ENCODE measurements around the gene APPL2. TPM values are rescaled to one million over a fixed set of nuclear protein-coding genes. Genes with fewer than 3 reads are reported as not detected.

APPL2 gene
- total RNA-seq, 1 experiment from 2014 or later, result 45.8 TPM

- H3K27ac Mint-ChIP-seq (ENCODE audit: unreplicated experiment), result no peak overlapping the region
- peaks cover 46% of the 10 kb centered on the region for H3K36me3 Mint-ChIP-seq (ENCODE audit: insufficient read depth, unreplicated experiment)
- intact Hi-C loops (cut with micrococcal nuclease; ENCODE audit: unreplicated experiment), result no loop called here
- no peaks in the 10 kb centered on the region for H3K9me3 Mint-ChIP-seq (ENCODE audit: low read depth, unreplicated experiment)
- no peak overlapping the region for H3K4me3 Mint-ChIP-seq (ENCODE audit: low read depth, unreplicated experiment)
- no peak for TF ChIP-seq CTCF (IDR thresholded peaks at IDR 0.05; ENCODE audit: unreplicated experiment)
- BruUV-seq (replicated peaks), result no TSS peak
- no peaks in the 10 kb centered on the region for H3K4me1 Mint-ChIP-seq (ENCODE audit: low read depth, unreplicated experiment)
- CTCF ChIA-PET, result interaction anchor here (0.6 to 0.9 kb wide), 2 partner anchors 178 to 1039 kb away, joined by 3 to 4 read pairs; no protein-coding TSS in a partner anchor
- H3K27me3 Mint-ChIP-seq (ENCODE audit: unreplicated experiment), result no peaks in the 10 kb centered on the region
- no peak for DNase-seq
Observed at GRCh38 chr12:105205322-105206048, 30.5 kb downstream of the APPL2 start.

- DNase-seq, result no peak
Observed at GRCh38 chr12:105204916-105205315, 31.1 kb downstream of the APPL2 start.

GRCh38 chr12:105204127-105204526 lies 31.8 kb downstream of the APPL2 start:
- Mint-ChIP-seq H3K27me3 (ENCODE audit: unreplicated experiment) (no peaks in the 10 kb centered on the region), H3K4me3 (ENCODE audit: low read depth, unreplicated experiment) (no peak overlapping the region), H3K9me3 (ENCODE audit: low read depth, unreplicated experiment) (no peaks in the 10 kb centered on the region), H3K4me1 (ENCODE audit: low read depth, unreplicated experiment) (no peaks in the 10 kb centered on the region), H3K27ac (ENCODE audit: unreplicated experiment) (no peak overlapping the region), H3K36me3 (ENCODE audit: insufficient read depth, unreplicated experiment) (peaks cover 49% of the 10 kb centered on the region)
- intact Hi-C loops (cut with micrococcal nuclease; ENCODE audit: unreplicated experiment), result no loop called here
- no peak for TF ChIP-seq CTCF (IDR thresholded peaks at IDR 0.05; ENCODE audit: unreplicated experiment)
- CTCF ChIA-PET, result no interaction called here
- DNase-seq, result no peak
- no TSS peak for BruUV-seq (replicated peaks)

More at GRCh38 chr12:105204916-105205315, 31.1 kb downstream of the APPL2 start:
- CTCF ChIA-PET, result interaction anchor here (0.6 to 0.9 kb wide), 2 partner anchors 178 to 1038 kb away, joined by 3 to 4 read pairs; no protein-coding TSS in a partner anchor
- H3K27me3 Mint-ChIP-seq (ENCODE audit: unreplicated experiment), result no peaks in the 10 kb centered on the region
- TF ChIP-seq CTCF (IDR thresholded peaks at IDR 0.05; ENCODE audit: unreplicated experiment), result no peak
- no peak overlapping the region for H3K4me3 Mint-ChIP-seq (ENCODE audit: low read depth, unreplicated experiment)
- no TSS peak for BruUV-seq (replicated peaks)
- no peaks in the 10 kb centered on the region for H3K9me3 Mint-ChIP-seq (ENCODE audit: low read depth, unreplicated experiment)
- H3K36me3 Mint-ChIP-seq (ENCODE audit: insufficient read depth, unreplicated experiment), result peaks cover 43% of the 10 kb centered on the region
- no peaks in the 10 kb centered on the region for H3K4me1 Mint-ChIP-seq (ENCODE audit: low read depth, unreplicated experiment)
- no peak overlapping the region for H3K27ac Mint-ChIP-seq (ENCODE audit: unreplicated experiment)
- intact Hi-C loops (cut with micrococcal nuclease; ENCODE audit: unreplicated experiment), result no loop called here

GRCh38 chr12:105202202-105202601 lies 33.8 kb downstream of the APPL2 start:
- CTCF ChIA-PET, result no interaction called here
- H3K36me3 Mint-ChIP-seq (ENCODE audit: insufficient read depth, unreplicated experiment), result peaks cover 60% of the 10 kb centered on the region
- no TSS peak for BruUV-seq (replicated peaks)
- H3K27me3 Mint-ChIP-seq (ENCODE audit: unreplicated experiment), result no peaks in the 10 kb centered on the region
- no peak for DNase-seq
- TF ChIP-seq CTCF (IDR thresholded peaks at IDR 0.05; ENCODE audit: unreplicated experiment), result no peak
- H3K27ac Mint-ChIP-seq (ENCODE audit: unreplicated experiment), result no peak overlapping the region
- H3K4me3 Mint-ChIP-seq (ENCODE audit: low read depth, unreplicated experiment), result no peak overlapping the region
- H3K4me1 Mint-ChIP-seq (ENCODE audit: low read depth, unreplicated experiment), result no peaks in the 10 kb centered on the region
- no peaks in the 10 kb centered on the region for H3K9me3 Mint-ChIP-seq (ENCODE audit: low read depth, unreplicated experiment)
- intact Hi-C loops (cut with micrococcal nuclease; ENCODE audit: unreplicated experiment), result no loop called here
